CD4-positive, alpha-beta memory T cell (primary cell): ENCODE measurements around the gene ERGIC3. TPM values are rescaled to one million over a fixed set of nuclear protein-coding genes. Genes with fewer than 3 reads are reported as not detected.

Experiments
- CTCF ChIA-PET: fragments of 350-600 bp; sonication (Branson Sonifier 250); formaldehyde crosslinking; loops from one replicate; lab custom pipeline; 2021; ENCODE audit warnings: inconsistent platforms; ENCODE audit not compliant: partially characterized antibody; lab: Charles Lee
- POLR2A ChIA-PET: fragments of 350-600 bp; sonication (Branson Sonifier 250); formaldehyde crosslinking; loops from one replicate; lab custom pipeline; 2021; ENCODE audit not compliant: partially characterized antibody; lab: Charles Lee
- DNase-seq, 5 donors: peaks; one replicate each; pipeline versions ENCODE4 v3.0.0 to v3.0.0-alpha.2; 2020 to 2022; ENCODE audit warnings: mixed read lengths in 1 of 5
- H3K27ac ChIP-seq: one replicate; pipeline ENCODE4 v1.7.0; 2013; ENCODE audit warnings: low read depth, low read length
- H3K27me3 ChIP-seq: 2 replicates; pipeline ENCODE4 v1.7.0; 2013; ENCODE audit warnings: mild to moderate bottlenecking, low read length, moderate library complexity; ENCODE audit not compliant: insufficient read depth
- H3K36me3 ChIP-seq: 2 replicates; pipeline ENCODE4 v1.7.0; 2013; ENCODE audit warnings: mild to moderate bottlenecking, low read length, moderate library complexity; ENCODE audit not compliant: insufficient read depth
- H3K4me1 ChIP-seq: 2 replicates; pipeline ENCODE4 v1.7.0; 2013; ENCODE audit warnings: mild to moderate bottlenecking, low read length, moderate library complexity; ENCODE audit not compliant: insufficient read depth
- H3K4me3 ChIP-seq, 2 donors: one replicate each; pipeline ENCODE4 v1.7.0; 2013; ENCODE audit warnings: low read length in 2 of 2, mild to moderate bottlenecking in 1 of 2
- H3K9me3 ChIP-seq, 2 donors: one replicate each; pipeline ENCODE4 v1.7.0; 2013; ENCODE audit warnings: low read length in 2 of 2, control low read depth in 1 of 2; ENCODE audit not compliant: control insufficient read depth in 1 of 2
- H3K27ac Mint-ChIP-seq, 7 donors: one replicate each; pipeline ENCODE4 v1.8.0; 2020 to 2021; ENCODE audit warnings: mixed read lengths in 7 of 7, mild to moderate bottlenecking in 6 of 7, inconsistent platforms in 3 of 7, moderate library complexity in 3 of 7
- H3K27me3 Mint-ChIP-seq, 2 donors: one replicate each; pipeline ENCODE4 v1.8.0; 2020 to 2021; ENCODE audit warnings: mixed read lengths in 2 of 2
- H3K36me3 Mint-ChIP-seq, 2 donors: one replicate each; pipeline ENCODE4 v1.8.0; 2020 to 2021; ENCODE audit warnings: mixed read lengths in 2 of 2, inconsistent platforms in 1 of 2, mild to moderate bottlenecking in 1 of 2
- H3K4me1 Mint-ChIP-seq, 4 donors: one replicate each; pipeline ENCODE4 v1.8.0; 2020 to 2021; ENCODE audit warnings: mixed read lengths in 4 of 4, mild to moderate bottlenecking in 1 of 4
- H3K4me3 Mint-ChIP-seq, 8 donors: one replicate each; pipeline ENCODE4 v1.8.0; 2020 to 2021; ENCODE audit warnings: mixed read lengths in 8 of 8, mild to moderate bottlenecking in 7 of 8, moderate library complexity in 6 of 8, inconsistent platforms in 3 of 8
- H3K9me3 Mint-ChIP-seq, 8 donors: one replicate each; pipeline ENCODE4 v1.8.0; 2020 to 2021; ENCODE audit warnings: mixed read lengths in 8 of 8, mild to moderate bottlenecking in 5 of 8, inconsistent platforms in 3 of 8, moderate library complexity in 1 of 8
- intact Hi-C: fragments of 100-400 bp; cut with micrococcal nuclease; formaldehyde crosslinking; loops from one replicate; pipeline ENCODE4 v1.15.1; 2023
- polyA plus RNA-seq, 2 donors: library from polyadenylated mRNA; unstranded; fragments of 300-500 nt; fragmentation: Illumina TruSeq; gene quantifications; one replicate each; pipeline ENCODE4 v1.2.3, GENCODE V29; 2021
- total RNA-seq, 2 experiments: library from RNA; stranded (reverse); gene quantifications; one replicate each; pipeline ENCODE4 v1.2.3, GENCODE V29; 2021

Gene ERGIC3
- total and polyA plus RNA-seq, 4 experiments from 2014 or later = 134 to 151 (median 142) TPM

DNA sequence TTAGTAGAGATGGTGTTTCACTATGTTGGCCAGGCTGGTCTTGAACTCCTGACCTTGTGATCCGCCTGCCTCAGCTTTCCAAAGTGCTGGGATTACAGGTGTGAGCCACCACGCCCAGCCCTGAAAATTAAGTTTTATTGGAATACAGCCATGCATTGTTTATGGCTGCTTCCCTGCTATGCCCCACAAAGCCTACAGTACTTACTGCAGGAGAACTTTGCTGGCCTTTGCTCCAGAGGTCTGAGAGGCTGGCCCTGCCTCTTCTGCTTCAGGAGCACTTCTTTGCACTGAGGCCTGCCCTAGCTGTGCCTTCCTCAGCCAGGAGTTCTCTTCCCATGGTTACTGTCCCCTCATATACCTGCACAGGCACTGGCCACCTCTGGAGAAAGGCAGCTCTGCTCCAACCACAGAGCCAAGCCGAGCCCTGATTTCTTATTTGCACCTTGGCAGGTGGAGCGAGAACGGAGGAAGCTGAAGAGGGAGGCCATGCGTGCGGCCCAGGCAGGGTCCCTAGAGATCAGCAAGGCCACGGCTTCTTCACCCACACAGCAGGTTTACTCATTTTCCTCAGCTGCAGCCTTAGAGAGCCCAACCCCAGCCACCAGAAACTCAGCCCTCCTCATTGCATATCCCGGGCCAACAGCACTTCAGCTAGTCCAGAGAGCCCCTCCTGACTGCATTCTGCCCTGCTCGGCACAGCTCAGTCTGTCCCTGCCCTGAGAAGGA is 33.2 kb upstream of the ERGIC3 start:
- Mint-ChIP-seq H3K36me3 (peaks cover 55 to 88% of the 10 kb centered on the region in 2 donors), H3K4me3 (no peak overlapping the region), H3K4me1 (peaks cover 10 to 14% (median 11%) of the 10 kb centered on the region in 4 donors), H3K9me3 (no peaks in the 10 kb centered on the region), H3K27ac (peak overlapping the region in 1 of 7 donors; percentile 35), H3K27me3 (no peaks in the 10 kb centered on the region)
- H3K36me3 ChIP-seq = peaks cover 86% of the 10 kb centered on the region
- H3K9me3 ChIP-seq = no peaks in the 10 kb centered on the region
- POLR2A ChIA-PET = no interaction called here
- intact Hi-C loops = no loop called here
- H3K27ac ChIP-seq = no peak overlapping the region
- no peaks in the 10 kb centered on the region for H3K27me3 ChIP-seq
- no peak for DNase-seq
- H3K4me3 ChIP-seq = no peak overlapping the region
- H3K4me1 ChIP-seq = peaks cover 13% of the 10 kb centered on the region
- CTCF ChIA-PET = no interaction called here

DNA sequence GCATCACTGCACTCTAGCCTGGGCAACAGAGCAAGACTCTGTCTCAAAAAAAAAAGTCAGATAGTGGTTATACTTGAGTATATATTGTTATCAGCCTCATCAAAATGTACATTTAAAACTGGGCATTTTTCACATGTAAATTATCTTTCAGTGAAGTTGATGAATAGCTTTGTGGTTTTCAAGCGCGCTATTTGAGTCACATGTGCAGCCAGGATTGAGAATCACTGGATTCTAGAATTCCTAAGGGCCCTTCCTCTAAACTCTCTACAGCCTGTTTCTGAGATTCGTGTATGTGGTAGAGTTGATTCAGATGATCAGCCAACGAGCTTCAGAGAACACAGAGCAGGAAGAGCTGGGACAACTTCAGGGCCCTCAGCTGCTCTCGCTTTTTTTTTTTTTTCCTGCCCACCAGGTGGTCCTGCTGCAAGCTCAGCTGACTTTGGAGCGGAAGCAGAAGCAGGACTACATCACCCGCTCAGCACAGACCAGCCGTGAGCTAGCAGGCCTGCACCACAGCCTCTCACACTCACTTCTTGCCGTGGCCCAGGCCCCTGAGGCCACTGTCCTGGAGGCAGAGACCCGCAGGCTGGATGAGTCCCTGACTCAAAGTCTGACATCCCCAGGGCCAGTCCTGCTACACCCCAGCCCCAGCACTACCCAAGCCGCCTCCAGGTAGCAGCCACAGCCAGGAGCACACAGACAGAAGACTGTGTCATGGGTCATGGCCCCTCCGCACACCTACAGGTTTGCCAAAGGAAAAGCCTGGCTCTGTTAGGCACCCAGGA is 30.7 kb upstream of the ERGIC3 start:
- Mint-ChIP-seq H3K27me3 (no peaks in the 10 kb centered on the region), H3K9me3 (no peaks in the 10 kb centered on the region), H3K4me1 (peaks cover under 1 to 7% (median 2%) of the 10 kb centered on the region in 4 donors), H3K36me3 (peaks cover 42 to 83% of the 10 kb centered on the region in 2 donors), H3K27ac (no peak overlapping the region), H3K4me3 (no peak overlapping the region)
- Histone ChIP-seq H3K4me3 (no peak overlapping the region), H3K36me3 (peaks cover 78% of the 10 kb centered on the region), H3K4me1 (peaks cover 5% of the 10 kb centered on the region), H3K9me3 (no peaks in the 10 kb centered on the region), H3K27ac (no peak overlapping the region), H3K27me3 (no peaks in the 10 kb centered on the region)
- POLR2A ChIA-PET = no interaction called here
- intact Hi-C loops = no loop called here
- CTCF ChIA-PET = interaction anchor here (0.6 to 1.3 kb wide), 2 partner anchors 64 to 376 kb away, joined by 3 read pairs; no protein-coding TSS in a partner anchor
- DNase-seq = no peak

DNA sequence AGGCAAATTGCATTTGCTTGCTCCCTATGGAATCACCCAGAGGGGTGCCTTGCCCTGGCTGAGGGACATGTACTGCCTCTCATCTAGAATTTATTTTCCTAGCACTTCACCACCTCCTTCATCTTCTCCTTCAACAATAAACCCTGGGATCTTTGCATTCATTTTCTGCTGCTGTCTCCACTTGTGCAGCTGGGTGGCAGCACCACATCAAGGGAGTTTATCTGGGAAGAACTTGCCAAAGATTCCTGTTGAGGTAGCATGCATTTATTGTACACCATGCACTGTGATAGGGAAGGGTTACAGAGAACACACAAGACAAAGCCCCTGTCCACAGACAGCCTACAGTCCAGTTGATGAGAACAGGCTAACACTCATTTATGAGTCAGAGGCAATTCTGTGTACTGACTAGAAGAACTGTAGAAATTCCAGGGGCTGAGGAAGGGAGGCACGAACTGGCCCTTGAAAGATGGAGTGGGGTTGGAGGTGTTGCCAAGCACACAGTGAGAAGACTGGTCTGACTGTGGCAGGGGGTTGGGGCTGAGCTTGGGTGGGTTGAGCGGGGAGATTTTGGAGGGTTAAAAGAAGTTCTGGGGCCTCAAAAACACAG is 30.0 kb upstream of the ERGIC3 start:
- H3K27me3 ChIP-seq = no peaks in the 10 kb centered on the region
- no peaks in the 10 kb centered on the region for H3K9me3 ChIP-seq
- H3K4me1 ChIP-seq = no peaks in the 10 kb centered on the region
- CTCF ChIA-PET = interaction anchor here (0.7 to 1.3 kb wide), 2 partner anchors 21 to 65 kb away, joined by 3 read pairs; no protein-coding TSS in a partner anchor
- peaks cover 0 to 4% (median under 1%) of the 10 kb centered on the region in 4 donors for H3K4me1 Mint-ChIP-seq
- H3K36me3 Mint-ChIP-seq = peaks cover 43 to 79% of the 10 kb centered on the region in 2 donors
- peaks cover 71% of the 10 kb centered on the region for H3K36me3 ChIP-seq
- peak overlapping the region in 3 of 7 donors; percentile 16 to 84 (median 57) for H3K27ac Mint-ChIP-seq
- H3K4me3 ChIP-seq = no peak overlapping the region
- no peaks in the 10 kb centered on the region for H3K27me3 Mint-ChIP-seq
- intact Hi-C loops = loop anchor here (1.0 kb wide), 1 partner anchor 372 kb away; no protein-coding TSS in a partner anchor
- no peak overlapping the region for H3K4me3 Mint-ChIP-seq
- H3K27ac ChIP-seq = no peak overlapping the region
- peaks cover 0 to under 1% (median 0%) of the 10 kb centered on the region in 8 donors for H3K9me3 Mint-ChIP-seq
- POLR2A ChIA-PET = no interaction called here
- no peak for DNase-seq

DNA sequence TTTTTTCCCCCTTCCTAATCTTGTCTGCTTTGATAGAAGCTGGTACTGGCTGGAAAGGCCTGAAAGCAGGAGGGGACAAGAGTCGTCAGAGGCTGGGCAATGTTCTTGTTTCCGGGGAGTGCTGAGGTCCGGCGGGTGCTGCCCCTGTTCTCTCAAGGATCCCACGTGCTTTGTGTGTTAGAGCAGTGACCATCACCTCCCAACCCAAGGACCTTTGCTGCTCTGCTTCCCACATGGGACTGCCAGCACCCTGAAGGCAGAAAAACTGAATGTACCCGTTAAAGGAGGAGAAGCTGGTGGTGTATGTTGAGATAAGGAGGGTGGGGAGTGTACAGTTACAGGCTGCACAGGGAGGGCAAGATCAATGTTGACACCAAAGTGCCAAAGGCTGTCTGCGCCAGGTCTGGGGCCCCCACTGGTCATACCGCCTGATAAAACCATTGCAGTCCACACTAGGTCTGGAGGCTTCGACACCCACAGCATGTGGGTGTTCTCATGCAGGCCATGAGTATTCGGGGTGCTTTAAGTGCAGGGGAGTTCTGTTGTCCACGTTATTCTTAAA is 27.4 kb upstream of the ERGIC3 start:
- peaks cover 0 to 2% (median 0%) of the 10 kb centered on the region in 8 donors for H3K9me3 Mint-ChIP-seq
- peak overlapping the region in 1 of 7 donors; percentile 35 for H3K27ac Mint-ChIP-seq
- H3K4me1 Mint-ChIP-seq = no peaks in the 10 kb centered on the region
- no peaks in the 10 kb centered on the region for H3K27me3 Mint-ChIP-seq
- Histone ChIP-seq H3K9me3 (no peaks in the 10 kb centered on the region), H3K4me3 (no peak overlapping the region), H3K4me1 (no peaks in the 10 kb centered on the region), H3K27me3 (no peaks in the 10 kb centered on the region), H3K27ac (no peak overlapping the region), H3K36me3 (peaks cover 48% of the 10 kb centered on the region)
- ChIA-PET CTCF (interaction anchor here (0.7 to 1.3 kb wide), 2 partner anchors 12 to 51 kb away, joined by 3 to 7 read pairs; no protein-coding TSS in a partner anchor), POLR2A (no interaction called here)
- H3K36me3 Mint-ChIP-seq = peaks cover 27 to 62% of the 10 kb centered on the region in 2 donors
- H3K4me3 Mint-ChIP-seq = no peak overlapping the region
- intact Hi-C loops = no loop called here
- no peak for DNase-seq

DNA sequence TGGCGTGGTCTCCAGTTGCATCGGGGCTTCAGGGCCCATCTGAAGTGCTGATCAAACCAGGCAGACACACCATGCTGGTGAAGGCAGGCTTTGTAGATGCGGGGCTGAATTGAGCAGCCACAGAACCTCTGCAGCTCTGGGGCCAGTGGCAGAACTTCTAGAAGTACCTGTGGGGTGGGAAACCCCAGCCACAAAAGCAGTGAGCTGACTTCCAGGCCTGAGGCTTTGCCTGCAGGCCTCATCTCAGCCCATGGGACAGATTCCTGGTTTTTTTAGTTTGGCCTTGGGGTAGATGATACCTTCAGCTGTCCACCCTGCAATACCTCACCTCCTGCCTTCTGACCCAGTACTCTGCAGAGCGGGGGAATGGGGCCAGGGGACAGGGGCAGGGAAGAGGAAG is 26.5 kb upstream of the ERGIC3 start:
- peaks cover 0 to 2% (median 0%) of the 10 kb centered on the region in 8 donors for H3K9me3 Mint-ChIP-seq
- H3K27ac Mint-ChIP-seq = no peak overlapping the region
- H3K4me3 Mint-ChIP-seq = no peak overlapping the region
- intact Hi-C loops = no loop called here
- Histone ChIP-seq H3K4me1 (no peaks in the 10 kb centered on the region), H3K9me3 (no peaks in the 10 kb centered on the region), H3K4me3 (no peak overlapping the region), H3K36me3 (peaks cover 39% of the 10 kb centered on the region), H3K27me3 (no peaks in the 10 kb centered on the region), H3K27ac (no peak overlapping the region)
- no peaks in the 10 kb centered on the region for H3K4me1 Mint-ChIP-seq
- CTCF ChIA-PET = no interaction called here
- no peaks in the 10 kb centered on the region for H3K27me3 Mint-ChIP-seq
- H3K36me3 Mint-ChIP-seq = peaks cover 23 to 54% of the 10 kb centered on the region in 2 donors
- POLR2A ChIA-PET = interaction anchor here (0.7 kb wide), 1 partner anchor 24 kb away, joined by 3 read pairs; no protein-coding TSS in a partner anchor
- DNase-seq = no peak

DNA sequence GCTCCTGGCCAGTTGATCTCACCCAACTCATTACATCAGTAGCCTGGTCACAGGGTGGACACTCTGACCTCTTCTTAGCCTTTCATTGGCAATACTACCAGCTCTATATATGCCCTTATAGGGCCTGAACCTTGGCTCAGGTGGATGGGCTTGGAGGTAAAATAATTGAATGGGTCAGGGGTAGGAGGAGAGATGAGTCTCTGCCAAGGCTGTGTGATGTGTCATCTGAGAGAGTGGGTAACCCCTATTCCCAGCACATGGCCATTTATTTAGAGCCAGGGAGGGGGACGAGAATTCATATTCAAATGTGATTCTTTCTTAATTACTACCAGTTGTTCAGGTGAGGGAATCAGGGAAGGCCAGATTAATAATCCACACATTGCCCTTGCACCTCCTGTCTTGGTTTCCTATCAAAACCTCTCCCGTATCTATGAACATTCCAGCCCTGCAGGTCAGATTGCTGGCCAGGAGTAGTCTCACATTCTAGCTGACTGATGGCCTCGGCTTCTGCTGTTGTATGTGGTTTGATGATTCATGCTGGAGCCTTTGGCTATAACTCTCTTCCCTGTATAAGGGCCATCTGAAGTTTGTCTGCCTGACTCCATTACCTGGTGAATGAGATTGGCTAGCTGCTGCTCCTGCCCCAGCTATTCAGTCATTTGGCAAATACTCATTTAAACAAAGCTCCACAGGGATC is 25.8 kb upstream of the ERGIC3 start:
- Histone ChIP-seq H3K4me1 (no peaks in the 10 kb centered on the region), H3K36me3 (peaks cover 33% of the 10 kb centered on the region), H3K9me3 (no peaks in the 10 kb centered on the region), H3K27me3 (no peaks in the 10 kb centered on the region), H3K4me3 (no peak overlapping the region), H3K27ac (no peak overlapping the region)
- no peak for DNase-seq
- ChIA-PET CTCF (interaction anchor here (1.7 kb wide), 1 partner anchor 53 kb away, joined by 4 read pairs; no protein-coding TSS in a partner anchor), POLR2A (interaction anchor here (0.6 to 0.7 kb wide), 2 partner anchors 25 to 161 kb away, joined by 3 read pairs; no protein-coding TSS in a partner anchor)
- Mint-ChIP-seq H3K9me3 (peaks cover 0 to 2% (median 0%) of the 10 kb centered on the region in 8 donors), H3K27me3 (no peaks in the 10 kb centered on the region), H3K4me3 (no peak overlapping the region), H3K36me3 (peaks cover 23 to 47% of the 10 kb centered on the region in 2 donors), H3K27ac (peak overlapping the region in 3 of 7 donors; percentile 25 to 64 (median 54)), H3K4me1 (peaks cover 0 to 4% (median 0%) of the 10 kb centered on the region in 4 donors)
- intact Hi-C loops = no loop called here
